GM12872 (cell line): ENCODE data around the gene KCTD10.

Experiments used
- CTCF ChIP-seq: IDR thresholded peaks from 3 replicates; pipeline ENCODE4 v1.5.1; 2011; ENCODE audit warnings: low read depth, mild to moderate bottlenecking, low read length, moderate library complexity; ENCODE audit not compliant: insufficient read depth

Gene KCTD10

GRCh38 chr12:109467978-109468676 lies 9.0 kb downstream of the KCTD10 start:
- no peak for TF ChIP-seq CTCF

- no peak for TF ChIP-seq CTCF
Observed at GRCh38 chr12:109466821-109467220, 10.3 kb downstream of the KCTD10 start.

GRCh38 chr12:109466305-109466704 lies 10.8 kb downstream of the KCTD10 start:
- TF ChIP-seq CTCF = no peak

- no peak for TF ChIP-seq CTCF
Observed at GRCh38 chr12:109464642-109465351, 12.3 kb downstream of the KCTD10 start.

- no peak for TF ChIP-seq CTCF
Observed at GRCh38 chr12:109463756-109464155, 13.3 kb downstream of the KCTD10 start.

GRCh38 chr12:109462868-109463692 lies 14.0 kb downstream of the KCTD10 start:
- TF ChIP-seq CTCF = no peak
